ENCODE measurements around the gene SNRPA.

DNA sequence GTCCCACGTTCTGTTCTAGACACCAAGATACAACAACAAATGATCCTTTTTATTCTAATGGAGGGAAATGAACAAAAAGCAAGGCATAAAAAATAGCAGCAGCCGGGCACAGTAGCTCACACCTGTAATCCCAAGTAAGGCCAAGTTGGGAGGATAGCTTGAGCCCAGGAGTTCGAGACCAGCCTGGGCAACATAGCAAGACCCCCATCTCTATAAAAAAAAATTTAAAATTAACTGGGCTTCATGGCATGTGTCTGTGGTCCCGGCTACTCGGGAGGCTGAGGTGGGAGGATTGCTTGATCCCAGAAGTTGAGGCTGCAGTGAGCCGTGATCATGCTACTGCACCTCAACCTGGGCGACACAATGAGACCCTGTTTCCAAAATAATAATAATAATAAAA lies 25.4 kb downstream of the SNRPA start:
- TF ChIP-seq, protein P1, sequence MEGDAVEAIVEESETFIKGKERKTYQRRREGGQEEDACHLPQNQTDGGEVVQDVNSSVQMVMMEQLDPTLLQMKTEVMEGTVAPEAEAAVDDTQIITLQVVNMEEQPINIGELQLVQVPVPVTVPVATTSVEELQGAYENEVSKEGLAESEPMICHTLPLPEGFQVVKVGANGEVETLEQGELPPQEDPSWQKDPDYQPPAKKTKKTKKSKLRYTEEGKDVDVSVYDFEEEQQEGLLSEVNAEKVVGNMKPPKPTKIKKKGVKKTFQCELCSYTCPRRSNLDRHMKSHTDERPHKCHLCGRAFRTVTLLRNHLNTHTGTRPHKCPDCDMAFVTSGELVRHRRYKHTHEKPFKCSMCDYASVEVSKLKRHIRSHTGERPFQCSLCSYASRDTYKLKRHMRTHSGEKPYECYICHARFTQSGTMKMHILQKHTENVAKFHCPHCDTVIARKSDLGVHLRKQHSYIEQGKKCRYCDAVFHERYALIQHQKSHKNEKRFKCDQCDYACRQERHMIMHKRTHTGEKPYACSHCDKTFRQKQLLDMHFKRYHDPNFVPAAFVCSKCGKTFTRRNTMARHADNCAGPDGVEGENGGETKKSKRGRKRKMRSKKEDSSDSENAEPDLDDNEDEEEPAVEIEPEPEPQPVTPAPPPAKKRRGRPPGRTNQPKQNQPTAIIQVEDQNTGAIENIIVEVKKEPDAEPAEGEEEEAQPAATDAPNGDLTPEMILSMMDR (conservative IDR thresholded peaks at IDR 0.05 in 1 of 2, IDR thresholded peaks at IDR 0.05 in 1 of 2; ENCODE audit: extremely low read depth in 1 of 2, insufficient read depth in 1 of 2, low read depth in 1 of 2, low read length in 2 of 2), result no peak
- no peak for TF ChIP-seq EZH2 (IDR thresholded peaks at IDR 0.05; ENCODE audit: borderline replicate concordance, low read length)

Measured in mammary epithelial cell (primary cell).